ENCODE results near the gene DAGLA.

The DAGLA gene

DNA sequence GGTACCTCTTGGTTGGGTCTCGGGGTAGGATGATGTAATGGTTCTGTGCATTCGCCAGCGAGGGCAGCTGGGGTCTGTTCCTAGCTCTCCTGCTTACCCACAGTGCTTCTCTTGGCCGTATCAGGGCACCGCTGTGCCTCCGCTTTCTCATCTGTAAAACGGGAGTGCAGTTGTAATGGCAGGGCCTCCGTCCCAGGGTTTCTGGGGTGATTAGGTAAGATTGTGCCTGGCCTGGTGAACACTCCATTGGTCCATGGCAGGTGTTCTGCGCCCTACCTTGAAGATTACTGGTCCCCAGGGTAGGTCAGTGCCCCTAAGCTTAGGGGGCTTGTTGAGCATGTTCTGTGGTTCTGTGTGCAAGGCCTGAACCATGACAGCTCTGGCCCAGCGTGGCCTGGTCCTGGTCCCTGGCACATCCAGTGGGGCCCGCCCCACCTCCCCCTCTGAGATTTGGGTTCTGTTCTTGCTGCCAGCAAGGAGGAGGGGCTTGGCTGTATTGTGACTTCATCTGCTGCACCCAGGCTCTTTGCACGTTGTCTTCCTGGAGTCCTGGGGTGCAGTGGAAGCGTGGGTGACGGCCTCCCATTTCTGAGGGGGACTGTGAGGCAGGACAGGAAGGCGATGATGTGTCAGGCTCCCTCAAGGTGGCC, 77.1 kb downstream of the DAGLA start:
- H4K20me1 ChIP-seq (ENCODE audit: low read depth, low read length), result no peaks in the 10 kb centered on the region
- H2AFZ ChIP-seq (ENCODE audit: low read depth, low read length, severe bottlenecking), result no peak overlapping the region
- H3F3A ChIP-seq (ENCODE audit: insufficient read depth), result no peaks in the 10 kb centered on the region
- H3K9ac ChIP-seq (ENCODE audit: low read length), result no peak overlapping the region
- no peaks in the 10 kb centered on the region for H3K36me3 ChIP-seq (ENCODE audit: low read length)
- H3K79me2 ChIP-seq (ENCODE audit: insufficient read depth, low read length), result no peaks in the 10 kb centered on the region
- no peak for TF ChIP-seq EZH2phosphoT487 (conservative IDR thresholded peaks at IDR 0.05; ENCODE audit: low read length)
- TF ChIP-seq, protein P1, sequence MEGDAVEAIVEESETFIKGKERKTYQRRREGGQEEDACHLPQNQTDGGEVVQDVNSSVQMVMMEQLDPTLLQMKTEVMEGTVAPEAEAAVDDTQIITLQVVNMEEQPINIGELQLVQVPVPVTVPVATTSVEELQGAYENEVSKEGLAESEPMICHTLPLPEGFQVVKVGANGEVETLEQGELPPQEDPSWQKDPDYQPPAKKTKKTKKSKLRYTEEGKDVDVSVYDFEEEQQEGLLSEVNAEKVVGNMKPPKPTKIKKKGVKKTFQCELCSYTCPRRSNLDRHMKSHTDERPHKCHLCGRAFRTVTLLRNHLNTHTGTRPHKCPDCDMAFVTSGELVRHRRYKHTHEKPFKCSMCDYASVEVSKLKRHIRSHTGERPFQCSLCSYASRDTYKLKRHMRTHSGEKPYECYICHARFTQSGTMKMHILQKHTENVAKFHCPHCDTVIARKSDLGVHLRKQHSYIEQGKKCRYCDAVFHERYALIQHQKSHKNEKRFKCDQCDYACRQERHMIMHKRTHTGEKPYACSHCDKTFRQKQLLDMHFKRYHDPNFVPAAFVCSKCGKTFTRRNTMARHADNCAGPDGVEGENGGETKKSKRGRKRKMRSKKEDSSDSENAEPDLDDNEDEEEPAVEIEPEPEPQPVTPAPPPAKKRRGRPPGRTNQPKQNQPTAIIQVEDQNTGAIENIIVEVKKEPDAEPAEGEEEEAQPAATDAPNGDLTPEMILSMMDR (IDR thresholded peaks at IDR 0.05; ENCODE audit: insufficient read depth, low read length, poor library complexity, severe bottlenecking), result no peak
- H3K9me2 ChIP-seq (replicated peaks; ENCODE audit: insufficient read depth, low read length), result no peaks in the 10 kb centered on the region
- H3K27me3 ChIP-seq (ENCODE audit: low read length), result no peaks in the 10 kb centered on the region
- no peaks in the 10 kb centered on the region for H3K9me3 ChIP-seq (ENCODE audit: insufficient read depth, low read length)
- no peak overlapping the region for H3K4me2 ChIP-seq (ENCODE audit: low read depth, low read length, poor library complexity, severe bottlenecking)
- H3K4me3 ChIP-seq (ENCODE audit: insufficient read depth, low read length, poor library complexity, severe bottlenecking), result no peak overlapping the region
- no peak overlapping the region for H3K27ac ChIP-seq (ENCODE audit: low read depth, low read length)

DNA sequence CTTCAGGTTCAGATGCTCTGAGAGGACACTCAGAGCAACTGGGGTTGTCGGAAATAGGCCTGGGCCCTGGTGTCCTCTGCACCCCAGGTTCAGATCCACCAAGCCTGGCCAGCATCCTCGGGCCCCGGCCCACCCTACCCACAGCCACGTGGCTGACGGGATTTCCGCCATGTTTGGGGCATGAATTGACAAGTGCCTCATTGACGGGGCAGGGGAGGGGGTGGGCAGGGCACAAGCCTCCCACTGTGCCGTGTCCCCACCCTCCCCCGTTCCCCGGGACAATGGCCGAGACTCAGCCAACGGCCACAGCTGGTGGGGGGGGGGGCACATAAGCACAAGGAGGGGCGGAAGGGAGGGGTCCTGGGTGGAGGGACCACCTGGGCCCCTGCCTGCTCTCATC, 80.8 kb downstream of the DAGLA start:
- Histone ChIP-seq H4K20me1 (ENCODE audit: low read depth, low read length) (no peaks in the 10 kb centered on the region), H3K27ac (ENCODE audit: low read depth, low read length) (no peak overlapping the region), H3K36me3 (ENCODE audit: low read length) (no peaks in the 10 kb centered on the region), H2AFZ (ENCODE audit: low read depth, low read length, severe bottlenecking) (no peak overlapping the region), H3K9ac (ENCODE audit: low read length) (no peak overlapping the region), H3K27me3 (ENCODE audit: low read length) (no peaks in the 10 kb centered on the region), H3F3A (ENCODE audit: insufficient read depth) (no peaks in the 10 kb centered on the region), H3K9me3 (ENCODE audit: insufficient read depth, low read length) (no peaks in the 10 kb centered on the region), H3K79me2 (ENCODE audit: insufficient read depth, low read length) (no peaks in the 10 kb centered on the region), H3K9me2 (replicated peaks; ENCODE audit: insufficient read depth, low read length) (no peaks in the 10 kb centered on the region), H3K4me2 (ENCODE audit: low read depth, low read length, poor library complexity, severe bottlenecking) (no peak overlapping the region), H3K4me3 (ENCODE audit: insufficient read depth, low read length, poor library complexity, severe bottlenecking) (no peak overlapping the region)
- no peak for TF ChIP-seq EZH2phosphoT487 (conservative IDR thresholded peaks at IDR 0.05; ENCODE audit: low read length)
- TF ChIP-seq, protein P1 (IDR thresholded peaks at IDR 0.05; ENCODE audit: insufficient read depth, low read length, poor library complexity, severe bottlenecking), result no peak

DNA sequence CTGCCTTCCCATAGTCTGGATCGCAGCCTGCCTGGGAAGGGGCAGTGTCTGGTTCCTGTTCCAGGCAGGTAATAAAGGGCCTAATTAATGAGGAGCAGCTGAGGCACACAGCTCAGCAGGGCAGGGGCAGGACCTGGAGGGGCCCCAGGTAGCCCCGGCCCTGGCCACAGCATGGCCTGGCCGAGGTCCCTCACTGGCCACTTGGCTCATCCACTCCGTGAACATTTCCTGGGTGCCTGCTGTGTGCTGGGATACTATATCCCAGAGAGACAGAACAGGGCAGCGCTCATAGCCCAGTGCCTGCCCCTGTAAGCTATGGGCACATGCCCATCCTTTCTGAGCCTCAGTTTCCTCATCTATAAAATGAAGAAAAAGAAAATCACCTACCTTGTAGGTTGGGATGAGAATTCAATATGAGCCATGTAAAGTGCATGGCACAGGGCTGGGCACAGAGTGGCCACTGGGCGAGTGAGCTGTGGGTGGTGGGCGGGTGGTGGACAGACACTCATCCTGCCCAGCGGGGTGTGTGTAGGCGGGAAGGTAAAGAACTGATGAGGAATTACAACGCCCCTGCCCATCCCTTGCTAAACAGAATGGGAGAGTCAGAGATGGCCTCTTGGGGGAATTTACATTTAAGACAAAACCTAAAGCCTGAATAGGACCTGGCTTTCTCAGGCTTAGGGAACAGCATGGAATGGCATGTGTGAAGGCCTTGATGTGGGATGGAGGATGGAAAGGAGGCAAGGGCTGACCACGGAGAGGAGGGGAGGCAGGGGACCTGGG, 81.4 kb downstream of the DAGLA start:
- H3K9ac ChIP-seq (ENCODE audit: low read length), result no peak overlapping the region
- H3F3A ChIP-seq (ENCODE audit: insufficient read depth), result no peaks in the 10 kb centered on the region
- H3K27me3 ChIP-seq (ENCODE audit: low read length), result no peaks in the 10 kb centered on the region
- H3K36me3 ChIP-seq (ENCODE audit: low read length), result no peaks in the 10 kb centered on the region
- no peak overlapping the region for H2AFZ ChIP-seq (ENCODE audit: low read depth, low read length, severe bottlenecking)
- H3K9me3 ChIP-seq (ENCODE audit: insufficient read depth, low read length), result no peaks in the 10 kb centered on the region
- TF ChIP-seq EZH2phosphoT487 (conservative IDR thresholded peaks at IDR 0.05; ENCODE audit: low read length), result no peak
- TF ChIP-seq, protein P1 (IDR thresholded peaks at IDR 0.05; ENCODE audit: insufficient read depth, low read length, poor library complexity, severe bottlenecking), result no peak
- no peak overlapping the region for H3K4me2 ChIP-seq (ENCODE audit: low read depth, low read length, poor library complexity, severe bottlenecking)
- H3K27ac ChIP-seq (ENCODE audit: low read depth, low read length), result no peak overlapping the region
- H3K9me2 ChIP-seq (replicated peaks; ENCODE audit: insufficient read depth, low read length), result no peaks in the 10 kb centered on the region
- no peaks in the 10 kb centered on the region for H3K79me2 ChIP-seq (ENCODE audit: insufficient read depth, low read length)
- H4K20me1 ChIP-seq (ENCODE audit: low read depth, low read length), result no peaks in the 10 kb centered on the region
- no peak overlapping the region for H3K4me3 ChIP-seq (ENCODE audit: insufficient read depth, low read length, poor library complexity, severe bottlenecking)

Measured in SU-DHL-6 (cell line).